ENCODE results near the gene ACIN1. TPM values are rescaled to one million over a fixed set of nuclear protein-coding genes. Genes with fewer than 3 reads are reported as not detected.

ACIN1 gene
- total RNA-seq, 1 experiment from 2014 or later = 171 TPM

DNA sequence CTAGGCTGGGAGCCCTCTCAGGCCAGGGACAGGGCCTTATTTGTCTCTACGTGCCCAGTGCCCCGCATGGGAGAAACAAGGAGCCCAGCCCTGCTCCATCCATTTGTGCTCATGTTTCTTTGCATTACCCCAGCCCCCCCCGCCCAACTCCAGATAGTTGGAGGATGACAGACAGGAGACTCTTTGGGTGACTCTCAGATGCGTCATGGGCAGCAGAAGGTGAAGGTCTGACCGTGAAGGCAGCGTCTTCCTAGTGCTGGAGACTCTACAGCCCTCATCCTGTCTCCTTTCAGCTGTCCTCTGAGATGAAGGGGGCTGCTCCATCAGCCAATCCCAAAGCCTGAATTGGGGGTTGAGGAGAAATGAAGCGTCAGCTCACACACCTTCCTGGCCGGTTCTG lies 53.2 kb downstream of the ACIN1 start:
- no peak for DNase-seq
- ChIA-PET CTCF (no interaction called here), POLR2A (ENCODE audit: unreplicated experiment) (interaction anchor here (0.6 kb wide), 1 partner anchor 39 kb away, joined by 4 read pairs; no protein-coding TSS in a partner anchor)
- H3F3A ChIP-seq (ENCODE audit: insufficient read depth, low read depth) = no peaks in the 10 kb centered on the region
- no peaks in the 10 kb centered on the region for H3K79me2 ChIP-seq (ENCODE audit: low read depth)
- no peaks in the 10 kb centered on the region for H3K27me3 ChIP-seq (ENCODE audit: insufficient read depth, low read depth)
- no peaks in the 10 kb centered on the region for H3K9me3 ChIP-seq (ENCODE audit: insufficient read depth, low read depth)
- no peak overlapping the region for H3K4me3 ChIP-seq
- no peaks in the 10 kb centered on the region for H4K20me1 ChIP-seq (ENCODE audit: insufficient read depth)
- H3K4me1 ChIP-seq (replicated peaks; ENCODE audit: insufficient read depth) = no peaks in the 10 kb centered on the region
- no peak overlapping the region for H2AFZ ChIP-seq
- intact Hi-C loops (cut with micrococcal nuclease; ENCODE audit: unreplicated experiment) = no loop called here
- no peak overlapping the region for H3K4me2 ChIP-seq
- no TSS peak for BruUV-seq (replicated peaks)
- H3K36me3 ChIP-seq (ENCODE audit: low read depth) = no peaks in the 10 kb centered on the region
- no peaks in the 10 kb centered on the region for H3K9me2 ChIP-seq (ENCODE audit: insufficient read depth)
- TF ChIP-seq, protein P1, sequence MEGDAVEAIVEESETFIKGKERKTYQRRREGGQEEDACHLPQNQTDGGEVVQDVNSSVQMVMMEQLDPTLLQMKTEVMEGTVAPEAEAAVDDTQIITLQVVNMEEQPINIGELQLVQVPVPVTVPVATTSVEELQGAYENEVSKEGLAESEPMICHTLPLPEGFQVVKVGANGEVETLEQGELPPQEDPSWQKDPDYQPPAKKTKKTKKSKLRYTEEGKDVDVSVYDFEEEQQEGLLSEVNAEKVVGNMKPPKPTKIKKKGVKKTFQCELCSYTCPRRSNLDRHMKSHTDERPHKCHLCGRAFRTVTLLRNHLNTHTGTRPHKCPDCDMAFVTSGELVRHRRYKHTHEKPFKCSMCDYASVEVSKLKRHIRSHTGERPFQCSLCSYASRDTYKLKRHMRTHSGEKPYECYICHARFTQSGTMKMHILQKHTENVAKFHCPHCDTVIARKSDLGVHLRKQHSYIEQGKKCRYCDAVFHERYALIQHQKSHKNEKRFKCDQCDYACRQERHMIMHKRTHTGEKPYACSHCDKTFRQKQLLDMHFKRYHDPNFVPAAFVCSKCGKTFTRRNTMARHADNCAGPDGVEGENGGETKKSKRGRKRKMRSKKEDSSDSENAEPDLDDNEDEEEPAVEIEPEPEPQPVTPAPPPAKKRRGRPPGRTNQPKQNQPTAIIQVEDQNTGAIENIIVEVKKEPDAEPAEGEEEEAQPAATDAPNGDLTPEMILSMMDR (conservative IDR thresholded peaks at IDR 0.05) = no peak
- TF ChIP-seq EZH2 (IDR thresholded peaks at IDR 0.05; ENCODE audit: low read depth) = no peak
- no peak overlapping the region for H3K27ac ChIP-seq

GRCh38 chr14:23040100-23040499 lies 54.8 kb downstream of the ACIN1 start:
- BruUV-seq (replicated peaks) = no TSS peak
- Histone ChIP-seq H3K9me2 (ENCODE audit: insufficient read depth) (no peaks in the 10 kb centered on the region), H3K36me3 (ENCODE audit: low read depth) (no peaks in the 10 kb centered on the region), H2AFZ (no peak overlapping the region), H3F3A (ENCODE audit: insufficient read depth, low read depth) (no peaks in the 10 kb centered on the region), H3K27me3 (ENCODE audit: insufficient read depth, low read depth) (no peaks in the 10 kb centered on the region), H3K4me1 (replicated peaks; ENCODE audit: insufficient read depth) (peaks cover 4% of the 10 kb centered on the region), H4K20me1 (ENCODE audit: insufficient read depth) (no peaks in the 10 kb centered on the region), H3K4me2 (no peak overlapping the region), H3K27ac (no peak overlapping the region), H3K4me3 (no peak overlapping the region), H3K9me3 (ENCODE audit: insufficient read depth, low read depth) (no peaks in the 10 kb centered on the region), H3K79me2 (ENCODE audit: low read depth) (no peaks in the 10 kb centered on the region)
- intact Hi-C loops (cut with micrococcal nuclease; ENCODE audit: unreplicated experiment) = no loop called here
- CTCF ChIA-PET = no interaction called here
- POLR2A ChIA-PET (ENCODE audit: unreplicated experiment) = no interaction called here
- no peak for DNase-seq
- TF ChIP-seq, protein P1 (conservative IDR thresholded peaks at IDR 0.05) = no peak

DNA sequence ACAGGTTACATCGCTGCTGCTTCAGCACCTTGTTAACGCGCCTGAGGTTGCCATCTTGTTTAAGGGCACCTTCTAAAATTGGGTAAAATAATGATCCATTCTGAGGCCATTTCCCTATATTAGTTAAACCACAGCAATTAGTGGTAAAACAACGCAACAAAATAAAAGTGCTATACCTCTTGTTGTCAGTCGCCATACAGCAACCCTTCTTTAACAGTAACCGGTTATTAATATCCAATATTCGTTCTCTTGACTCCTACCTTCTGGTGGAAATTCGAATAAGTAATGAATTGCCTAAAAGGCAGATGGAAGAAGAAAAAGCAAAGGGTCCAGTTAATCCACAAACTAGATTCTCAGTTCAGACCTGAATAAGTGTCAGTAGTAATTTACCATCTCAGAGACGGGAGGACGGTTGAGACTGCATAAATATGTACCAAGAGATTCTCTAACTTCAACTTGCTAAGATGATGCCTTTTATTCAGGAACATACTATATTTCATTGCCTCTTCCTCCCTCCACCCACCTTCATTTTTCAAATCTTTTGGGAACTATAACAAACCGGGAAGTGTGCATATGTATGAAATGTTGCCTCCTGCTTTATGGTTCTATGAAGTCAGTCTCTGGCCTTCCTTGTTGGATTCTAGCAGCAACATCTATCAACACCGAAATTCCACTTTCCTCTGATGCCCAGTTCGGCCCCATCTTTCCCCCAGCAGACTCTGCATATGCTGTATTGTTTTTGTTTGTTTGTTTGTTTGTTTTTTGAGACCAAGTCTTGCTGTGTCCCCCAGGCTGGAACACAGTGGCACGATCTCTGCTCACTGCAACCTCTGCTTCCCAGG lies 59.4 kb downstream of the ACIN1 start:
- no peaks in the 10 kb centered on the region for H3K27me3 ChIP-seq (ENCODE audit: insufficient read depth, low read depth)
- CTCF ChIA-PET = no interaction called here
- H3F3A ChIP-seq (ENCODE audit: insufficient read depth, low read depth) = no peaks in the 10 kb centered on the region
- H2AFZ ChIP-seq = peak overlapping the region; percentile 85
- peak overlapping the region; percentile 88; the same call in 1 of the 2 replicates for H3K4me3 ChIP-seq
- H3K36me3 ChIP-seq (ENCODE audit: low read depth) = no peaks in the 10 kb centered on the region
- peaks cover 9% of the 10 kb centered on the region for H3K4me1 ChIP-seq (replicated peaks; ENCODE audit: insufficient read depth)
- H3K79me2 ChIP-seq (ENCODE audit: low read depth) = peaks cover 28% of the 10 kb centered on the region
- H4K20me1 ChIP-seq (ENCODE audit: insufficient read depth) = no peaks in the 10 kb centered on the region
- DNase-seq = no peak
- TF ChIP-seq EZH2 (IDR thresholded peaks at IDR 0.05; ENCODE audit: low read depth) = no peak
- peak overlapping the region; percentile 96 for H3K27ac ChIP-seq
- peak overlapping the region; percentile 82 for H3K4me2 ChIP-seq
- no peaks in the 10 kb centered on the region for H3K9me3 ChIP-seq (ENCODE audit: insufficient read depth, low read depth)
- BruUV-seq (replicated peaks) = TSS peak; percentile 50
- H3K9me2 ChIP-seq (ENCODE audit: insufficient read depth) = no peaks in the 10 kb centered on the region
- intact Hi-C loops (cut with micrococcal nuclease; ENCODE audit: unreplicated experiment) = no loop called here
- POLR2A ChIA-PET (ENCODE audit: unreplicated experiment) = interaction anchor here (1.0 kb wide), 1 partner anchor 53 kb away, joined by 3 read pairs; the partner anchor contains the start of gene AJUBA
